ENCODE measurements around the gene TLCD5. TPM values are rescaled to one million over a fixed set of nuclear protein-coding genes. Genes with fewer than 3 reads are reported as not detected.

TLCD5 gene
- total RNA-seq, 1 experiment from 2014 or later, result 7.1 TPM

- DNase-seq, result no peak
- H3K79me2 ChIP-seq (ENCODE audit: insufficient read depth, low read length), result no peaks in the 10 kb centered on the region
- H3K9me3 ChIP-seq (ENCODE audit: control insufficient read depth, low read depth, low read length), result no peaks in the 10 kb centered on the region
- no peaks in the 10 kb centered on the region; the same call in 1 of the 2 replicates for H3K4me1 ChIP-seq (ENCODE audit: insufficient read depth, low read length)
- no peak overlapping the region for H2BK15ac ChIP-seq (ENCODE audit: low read depth, low read length)
- no peak overlapping the region for H2BK5ac ChIP-seq (ENCODE audit: insufficient read length, low read length)
- no peak overlapping the region for H3K23ac ChIP-seq (ENCODE audit: insufficient read length, low read depth, low read length)
- no peaks in the 10 kb centered on the region for H3K23me2 ChIP-seq (ENCODE audit: insufficient read length, low read depth, low read length, poor library complexity, severe bottlenecking)
- H3K9me3 Mint-ChIP-seq, result no peaks in the 10 kb centered on the region
- H3K79me1 ChIP-seq (ENCODE audit: insufficient read depth, low read depth, low read length, poor library complexity, severe bottlenecking), result no peaks in the 10 kb centered on the region
- no peak overlapping the region for H3K9ac ChIP-seq (ENCODE audit: extremely low read depth, insufficient read length, low read length)
- H4K5ac ChIP-seq (ENCODE audit: insufficient read length, low read depth, low read length), result no peak overlapping the region
- H3K4ac ChIP-seq (ENCODE audit: low read depth, low read length), result no peak overlapping the region
- no peak overlapping the region for H2BK12ac ChIP-seq (ENCODE audit: insufficient read length, low read depth, low read length)
- TF ChIP-seq CTCF (conservative IDR thresholded peaks at IDR 0.05), result no peak
- no peaks in the 10 kb centered on the region for H3K27me3 ChIP-seq (ENCODE audit: insufficient read depth, low read length)
- no peak overlapping the region for H3K27ac ChIP-seq (ENCODE audit: insufficient read length, low read depth, low read length)
- H3K4me2 ChIP-seq (ENCODE audit: insufficient read depth, insufficient read length, low read length), result no peak overlapping the region
- H3K56ac ChIP-seq (ENCODE audit: insufficient read length, low read depth, low read length), result no peak overlapping the region
- no peak overlapping the region for H4K8ac ChIP-seq (replicated peaks; ENCODE audit: insufficient read length, low read depth, low read length)
- no peak overlapping the region for H2BK20ac ChIP-seq (ENCODE audit: low read depth, low read length, poor library complexity, severe bottlenecking)
- H2AFZ ChIP-seq (ENCODE audit: low read length), result no peak overlapping the region
- no peak overlapping the region for H3K27ac Mint-ChIP-seq
- H3K36me3 Mint-ChIP-seq (ENCODE audit: insufficient read depth in 1 of 3, low read depth in 3 of 3), result no peaks in the 10 kb centered on the region
- no peak overlapping the region for H2AK5ac ChIP-seq (ENCODE audit: insufficient read length, low read length)
- no peak overlapping the region for H3T11ph ChIP-seq (ENCODE audit: low read length)
- H4K20me1 ChIP-seq (ENCODE audit: control insufficient read depth, insufficient read depth, insufficient read length), result no peaks in the 10 kb centered on the region
- no CpG with 5 or more reads among the region's 12 CpGs for WGBS (ENCODE audit: extremely low coverage, insufficient read length, low lambda C conversion rate)
- no peak overlapping the region for H3K4me3 Mint-ChIP-seq
- H3K14ac ChIP-seq (ENCODE audit: insufficient read depth, low read length), result no peak overlapping the region
- peaks cover 15% of the 10 kb centered on the region for H3K27me3 Mint-ChIP-seq (ENCODE audit: low read depth)
- H3K4me1 Mint-ChIP-seq, result peaks cover 26 to 27% of the 10 kb centered on the region in 2 experiments
- H3K18ac ChIP-seq (ENCODE audit: insufficient read length, low read depth, low read length), result no peak overlapping the region
- no peak overlapping the region for H4K91ac ChIP-seq (ENCODE audit: insufficient read length, low read depth, low read length)
- no peak overlapping the region for H2BK120ac ChIP-seq (ENCODE audit: low read depth, low read length, poor library complexity, severe bottlenecking)
Observed at GRCh38 chr11:120305286-120305685, 19.8 kb upstream of the TLCD5 start.
